ENCODE results near the gene ADGRE2.

- TF ChIP-seq POLR2AphosphoS5 (IDR thresholded peaks at IDR 0.05; ENCODE audit: low read depth, low read length) (no peak), TAF1 (IDR thresholded peaks at IDR 0.05; ENCODE audit: borderline replicate concordance, insufficient read depth, low read length) (no peak), SIN3A (IDR thresholded peaks at IDR 0.05; ENCODE audit: borderline replicate concordance, insufficient read depth, low read length) (no peak)
Observed at GRCh38 chr19:14818588-14818987, 40.2 kb upstream of the ADGRE2 start.
